ENCODE data around the gene KIF23.

Gene KIF23

DNA sequence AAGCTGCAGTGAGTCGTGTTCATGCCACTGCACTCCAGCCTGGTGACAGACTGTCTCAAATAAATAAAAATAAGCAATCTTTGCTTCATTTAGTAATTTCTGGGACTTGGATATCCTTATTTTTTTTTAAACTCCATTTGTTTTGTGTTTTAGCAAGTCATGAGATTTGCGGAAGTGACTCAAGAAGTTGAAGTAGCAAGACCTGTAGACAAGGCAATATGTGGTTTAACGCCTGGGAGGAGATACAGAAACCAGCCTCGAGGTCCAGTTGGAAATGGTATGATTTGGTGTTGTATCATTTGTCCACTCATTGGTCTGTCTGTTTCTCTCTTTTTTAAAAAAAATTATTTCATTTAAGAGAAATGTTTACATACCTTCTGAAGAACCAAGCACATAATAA, 21.8 kb downstream of the KIF23 start:
- no peaks in the 10 kb centered on the region for H3K79me2 ChIP-seq (ENCODE audit: insufficient read depth, low read depth)
- peaks cover 6% of the 10 kb centered on the region; the same call in 1 of the 2 replicates for H3K36me3 ChIP-seq (ENCODE audit: insufficient read depth)
- TF ChIP-seq, protein P1, sequence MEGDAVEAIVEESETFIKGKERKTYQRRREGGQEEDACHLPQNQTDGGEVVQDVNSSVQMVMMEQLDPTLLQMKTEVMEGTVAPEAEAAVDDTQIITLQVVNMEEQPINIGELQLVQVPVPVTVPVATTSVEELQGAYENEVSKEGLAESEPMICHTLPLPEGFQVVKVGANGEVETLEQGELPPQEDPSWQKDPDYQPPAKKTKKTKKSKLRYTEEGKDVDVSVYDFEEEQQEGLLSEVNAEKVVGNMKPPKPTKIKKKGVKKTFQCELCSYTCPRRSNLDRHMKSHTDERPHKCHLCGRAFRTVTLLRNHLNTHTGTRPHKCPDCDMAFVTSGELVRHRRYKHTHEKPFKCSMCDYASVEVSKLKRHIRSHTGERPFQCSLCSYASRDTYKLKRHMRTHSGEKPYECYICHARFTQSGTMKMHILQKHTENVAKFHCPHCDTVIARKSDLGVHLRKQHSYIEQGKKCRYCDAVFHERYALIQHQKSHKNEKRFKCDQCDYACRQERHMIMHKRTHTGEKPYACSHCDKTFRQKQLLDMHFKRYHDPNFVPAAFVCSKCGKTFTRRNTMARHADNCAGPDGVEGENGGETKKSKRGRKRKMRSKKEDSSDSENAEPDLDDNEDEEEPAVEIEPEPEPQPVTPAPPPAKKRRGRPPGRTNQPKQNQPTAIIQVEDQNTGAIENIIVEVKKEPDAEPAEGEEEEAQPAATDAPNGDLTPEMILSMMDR (conservative IDR thresholded peaks at IDR 0.05; ENCODE audit: low read depth, low read length), result no peak
- H3K9ac ChIP-seq, result no peak overlapping the region
- no peak overlapping the region for H2AFZ ChIP-seq (ENCODE audit: low read depth)
- no peaks in the 10 kb centered on the region for H3K27me3 ChIP-seq (ENCODE audit: insufficient read depth, low read depth)
- H3K4me1 ChIP-seq (ENCODE audit: low read depth, poor library complexity, severe bottlenecking), result no peaks in the 10 kb centered on the region
- H3K4me3 ChIP-seq (IDR thresholded peaks at IDR 0.05; ENCODE audit: insufficient read depth, low read depth, low read length), result no peak overlapping the region
- no peak overlapping the region for H3K4me2 ChIP-seq
- H3K27ac ChIP-seq, result no peak overlapping the region
- H4K20me1 ChIP-seq (ENCODE audit: insufficient read depth), result no peaks in the 10 kb centered on the region

DNA sequence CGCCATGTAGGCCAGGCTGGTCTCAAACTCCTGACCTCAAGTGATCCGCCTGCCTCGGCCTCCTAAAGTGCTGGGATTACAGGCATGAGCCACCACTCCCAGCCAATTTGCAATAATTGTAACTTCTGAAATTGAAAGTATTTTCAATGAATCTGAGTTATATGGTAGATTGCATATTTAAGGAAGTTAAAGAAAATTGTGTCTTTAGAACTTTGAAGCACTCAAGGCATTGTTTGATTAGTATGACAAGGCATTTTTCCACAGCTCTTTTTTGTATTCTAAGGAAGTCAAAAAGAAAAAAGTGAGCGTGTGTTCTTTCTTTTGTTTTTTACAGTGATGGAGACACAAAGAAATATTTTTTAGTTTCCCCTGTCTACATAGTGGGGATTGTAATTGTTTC, 22.8 kb downstream of the KIF23 start:
- H3K36me3 ChIP-seq (ENCODE audit: insufficient read depth), result peaks cover 6% of the 10 kb centered on the region; the same call in 1 of the 2 replicates
- H3K27ac ChIP-seq, result no peak overlapping the region
- H3K79me2 ChIP-seq (ENCODE audit: insufficient read depth, low read depth), result no peaks in the 10 kb centered on the region
- TF ChIP-seq, protein P1 (conservative IDR thresholded peaks at IDR 0.05; ENCODE audit: low read depth, low read length), result no peak
- H2AFZ ChIP-seq (ENCODE audit: low read depth), result no peak overlapping the region
- H4K20me1 ChIP-seq (ENCODE audit: insufficient read depth), result no peaks in the 10 kb centered on the region
- H3K4me2 ChIP-seq, result no peak overlapping the region
- no peaks in the 10 kb centered on the region for H3K27me3 ChIP-seq (ENCODE audit: insufficient read depth, low read depth)
- H3K4me3 ChIP-seq (IDR thresholded peaks at IDR 0.05; ENCODE audit: insufficient read depth, low read depth, low read length), result no peak overlapping the region
- H3K4me1 ChIP-seq (ENCODE audit: low read depth, poor library complexity, severe bottlenecking), result no peaks in the 10 kb centered on the region
- no peak overlapping the region for H3K9ac ChIP-seq

DNA sequence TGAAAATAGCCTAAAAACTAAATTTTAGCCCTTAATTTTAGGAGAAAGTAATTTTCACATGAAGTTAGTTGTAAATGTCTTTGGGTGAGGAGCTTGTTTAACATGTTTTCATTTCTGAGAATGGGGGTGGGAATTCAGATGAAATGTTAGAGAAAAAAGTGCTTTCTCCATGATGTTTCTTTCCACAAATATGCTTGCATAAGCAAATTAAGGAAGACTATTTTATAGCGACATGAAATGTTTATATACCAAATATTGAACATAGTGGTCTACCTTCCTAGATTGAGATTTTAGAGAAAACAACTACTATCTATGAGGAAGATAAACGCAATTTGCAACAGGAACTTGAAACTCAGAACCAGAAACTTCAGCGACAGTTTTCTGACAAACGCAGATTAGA, 25.5 kb downstream of the KIF23 start:
- Histone ChIP-seq H2AFZ (ENCODE audit: low read depth) (no peak overlapping the region), H3K27me3 (ENCODE audit: insufficient read depth, low read depth) (no peaks in the 10 kb centered on the region), H4K20me1 (ENCODE audit: insufficient read depth) (no peaks in the 10 kb centered on the region), H3K36me3 (ENCODE audit: insufficient read depth) (peaks cover 8% of the 10 kb centered on the region; the same call in 1 of the 2 replicates), H3K4me2 (no peak overlapping the region), H3K27ac (no peak overlapping the region), H3K4me3 (IDR thresholded peaks at IDR 0.05; ENCODE audit: insufficient read depth, low read depth, low read length) (no peak overlapping the region), H3K4me1 (ENCODE audit: low read depth, poor library complexity, severe bottlenecking) (no peaks in the 10 kb centered on the region), H3K79me2 (ENCODE audit: insufficient read depth, low read depth) (no peaks in the 10 kb centered on the region), H3K9ac (no peak overlapping the region)
- TF ChIP-seq, protein P1 (conservative IDR thresholded peaks at IDR 0.05; ENCODE audit: low read depth, low read length), result no peak

DNA sequence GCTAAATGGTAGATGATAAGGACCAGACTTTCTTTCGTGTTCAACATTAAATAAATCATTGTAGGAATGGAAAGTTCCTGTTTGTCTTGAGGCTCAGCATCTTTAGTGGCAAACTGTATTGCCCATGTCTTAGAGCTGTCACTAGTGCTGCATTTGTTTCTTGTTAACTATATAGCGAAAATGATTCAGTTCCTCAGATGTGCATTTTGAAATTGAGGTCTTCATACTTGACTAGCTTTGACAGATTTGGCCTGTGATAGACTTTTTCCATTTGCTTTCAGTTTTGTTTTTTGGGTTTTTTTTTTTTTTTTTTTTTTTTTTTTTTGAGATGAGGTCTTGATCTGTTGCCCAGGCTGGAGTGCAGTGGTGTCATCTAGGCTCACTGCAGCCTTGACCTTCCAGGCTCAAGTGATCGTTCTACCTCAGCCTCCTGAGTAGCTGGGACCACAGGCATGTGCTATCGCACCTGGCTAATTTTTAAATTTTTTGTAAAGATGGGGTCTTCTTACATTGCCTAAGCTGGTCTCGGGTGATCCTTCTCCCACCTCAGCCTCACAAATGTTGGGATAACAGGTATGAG, 29.0 kb downstream of the KIF23 start:
- Histone ChIP-seq H4K20me1 (ENCODE audit: insufficient read depth) (no peaks in the 10 kb centered on the region), H3K9ac (no peak overlapping the region), H2AFZ (ENCODE audit: low read depth) (no peak overlapping the region), H3K4me1 (ENCODE audit: low read depth, poor library complexity, severe bottlenecking) (no peaks in the 10 kb centered on the region), H3K27me3 (ENCODE audit: insufficient read depth, low read depth) (no peaks in the 10 kb centered on the region), H3K36me3 (ENCODE audit: insufficient read depth) (peaks cover 19% of the 10 kb centered on the region; the same call in 1 of the 2 replicates), H3K4me3 (IDR thresholded peaks at IDR 0.05; ENCODE audit: insufficient read depth, low read depth, low read length) (no peak overlapping the region), H3K79me2 (ENCODE audit: insufficient read depth, low read depth) (no peaks in the 10 kb centered on the region), H3K4me2 (no peak overlapping the region), H3K27ac (no peak overlapping the region)
- TF ChIP-seq, protein P1 (conservative IDR thresholded peaks at IDR 0.05; ENCODE audit: low read depth, low read length), result no peak
